Right atrium auricular region (tissue), 2 donors: ENCODE results near the gene RNF141. TPM values are rescaled to one million over a fixed set of nuclear protein-coding genes. Genes with fewer than 3 reads are reported as not detected.

Experiments
- DNase-seq: peaks from one replicate; pipeline ENCODE4 v3.0.0-alpha.2; 2019; ENCODE audit warnings: low spot score
- H3K27ac ChIP-seq, 2 donors: fragments of 200-600 bp; sonication (generic); 1 replicate in 1 of 2; 2 replicates in 1 of 2; pipeline ENCODE4 v1.5.1; 2016 to 2019
- H3K27me3 ChIP-seq, 2 donors: fragments of 200-600 bp; sonication (generic); one replicate each; pipeline versions ENCODE4 v1.5.1 to v1.6.0; 2017 to 2019
- H3K36me3 ChIP-seq: fragments of 200-600 bp; sonication (generic); one replicate; pipeline ENCODE4 v1.5.1; 2016
- H3K4me1 ChIP-seq, 2 donors: fragments of 200-600 bp; sonication (generic); one replicate each; pipeline versions ENCODE4 v1.5.1 to v1.6.0; 2017 to 2019
- H3K4me3 ChIP-seq, 2 donors: fragments of 200-600 bp; sonication (generic); 1 replicate in 1 of 2; 2 replicates in 1 of 2; pipeline ENCODE4 v1.5.1; 2017 to 2019; ENCODE audit warnings: mild to moderate bottlenecking in 1 of 2, moderate library complexity in 1 of 2
- H3K9me3 ChIP-seq, 2 donors: fragments of 200-600 bp; sonication (generic); one replicate each; pipeline ENCODE4 v1.5.1; 2019
- total RNA-seq, 2 donors: library from RNA; depleted of rRNA; stranded (reverse); fragments of >200 nt; gene quantifications; one replicate each; pipeline ENCODE4 v1.1.0, GENCODE V29; 2016
- TF ChIP-seq, protein P1 (sequence below), 2 donors: fragments of 200-600 bp; sonication (generic); IDR thresholded peaks; one replicate each; pipeline ENCODE4 v1.5.1; 2019; ENCODE audit warnings: antibody characterized with exemption in 2 of 2

Gene RNF141
- total RNA-seq, 2 donors from 2014 or later, result 22.9 to 29.8 TPM

DNA sequence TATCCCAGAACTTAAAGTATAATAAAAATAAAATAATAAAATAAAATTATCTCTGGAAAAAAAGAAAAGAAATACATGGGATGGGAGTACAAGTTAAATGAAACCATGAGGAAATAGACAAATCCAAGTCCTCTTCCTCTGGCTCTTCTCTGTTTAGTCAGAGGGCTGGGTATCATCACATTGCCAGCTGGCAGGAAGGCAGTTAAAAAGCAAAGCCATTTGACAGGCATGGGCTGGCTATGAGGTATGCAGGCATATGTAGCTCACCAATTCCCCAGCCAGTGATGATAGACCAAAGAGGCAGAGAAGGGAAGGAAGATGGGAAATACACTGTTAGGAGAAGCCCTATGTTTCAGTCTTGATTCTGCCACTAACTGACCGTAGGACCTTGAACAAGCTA lies 21.0 kb upstream of the RNF141 start:
- Histone ChIP-seq H3K4me1 (no peaks in the 10 kb centered on the region), H3K36me3 (no peaks in the 10 kb centered on the region), H3K4me3 (no peak overlapping the region), H3K27ac (no peak overlapping the region), H3K27me3 (no peaks in the 10 kb centered on the region), H3K9me3 (no peaks in the 10 kb centered on the region)
- TF ChIP-seq, protein P1, sequence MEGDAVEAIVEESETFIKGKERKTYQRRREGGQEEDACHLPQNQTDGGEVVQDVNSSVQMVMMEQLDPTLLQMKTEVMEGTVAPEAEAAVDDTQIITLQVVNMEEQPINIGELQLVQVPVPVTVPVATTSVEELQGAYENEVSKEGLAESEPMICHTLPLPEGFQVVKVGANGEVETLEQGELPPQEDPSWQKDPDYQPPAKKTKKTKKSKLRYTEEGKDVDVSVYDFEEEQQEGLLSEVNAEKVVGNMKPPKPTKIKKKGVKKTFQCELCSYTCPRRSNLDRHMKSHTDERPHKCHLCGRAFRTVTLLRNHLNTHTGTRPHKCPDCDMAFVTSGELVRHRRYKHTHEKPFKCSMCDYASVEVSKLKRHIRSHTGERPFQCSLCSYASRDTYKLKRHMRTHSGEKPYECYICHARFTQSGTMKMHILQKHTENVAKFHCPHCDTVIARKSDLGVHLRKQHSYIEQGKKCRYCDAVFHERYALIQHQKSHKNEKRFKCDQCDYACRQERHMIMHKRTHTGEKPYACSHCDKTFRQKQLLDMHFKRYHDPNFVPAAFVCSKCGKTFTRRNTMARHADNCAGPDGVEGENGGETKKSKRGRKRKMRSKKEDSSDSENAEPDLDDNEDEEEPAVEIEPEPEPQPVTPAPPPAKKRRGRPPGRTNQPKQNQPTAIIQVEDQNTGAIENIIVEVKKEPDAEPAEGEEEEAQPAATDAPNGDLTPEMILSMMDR (IDR thresholded peaks at IDR 0.05), result no peak
- no peak for DNase-seq

DNA sequence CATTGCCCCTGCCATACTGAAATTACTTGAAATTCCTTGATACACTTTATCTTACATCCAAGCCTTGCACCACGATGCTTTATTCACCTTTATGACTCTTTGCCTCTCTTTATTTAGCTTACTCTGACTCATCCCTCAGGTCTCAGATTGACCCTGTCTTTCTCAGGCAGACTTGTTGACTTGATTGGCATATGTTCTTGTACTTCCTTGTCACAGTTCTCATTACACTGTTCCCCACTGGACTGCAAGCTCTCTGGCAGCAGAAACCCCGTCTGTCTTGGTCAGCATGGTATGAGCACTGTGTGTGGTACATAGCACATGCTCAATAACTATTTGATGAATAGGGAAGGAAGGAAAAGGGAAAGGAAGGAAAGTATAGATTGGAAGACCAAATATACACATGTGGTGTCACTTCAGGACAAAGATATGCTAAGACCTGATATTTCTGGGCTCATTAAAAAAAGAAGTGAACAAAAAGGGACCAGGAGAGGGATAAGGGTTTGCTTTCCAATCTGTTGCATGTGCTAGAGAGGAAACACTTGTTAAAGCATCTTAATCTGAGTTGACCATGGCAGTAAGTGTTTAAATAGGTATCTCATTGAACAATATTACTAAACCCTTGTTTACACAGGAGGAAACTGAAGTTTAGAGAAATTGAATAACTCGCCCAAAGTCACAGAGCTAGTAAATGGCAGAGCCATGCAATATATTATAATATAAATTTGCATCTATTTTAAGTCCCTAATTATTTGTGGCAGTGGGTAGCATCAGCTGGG lies 20.2 kb upstream of the RNF141 start:
- DNase-seq, result no peak
- no peak overlapping the region for H3K4me3 ChIP-seq
- no peak overlapping the region for H3K27ac ChIP-seq
- no peaks in the 10 kb centered on the region for H3K36me3 ChIP-seq
- TF ChIP-seq, protein P1 (IDR thresholded peaks at IDR 0.05), result no peak
- no peaks in the 10 kb centered on the region for H3K9me3 ChIP-seq
- H3K27me3 ChIP-seq, result no peaks in the 10 kb centered on the region
- no peaks in the 10 kb centered on the region for H3K4me1 ChIP-seq

DNA sequence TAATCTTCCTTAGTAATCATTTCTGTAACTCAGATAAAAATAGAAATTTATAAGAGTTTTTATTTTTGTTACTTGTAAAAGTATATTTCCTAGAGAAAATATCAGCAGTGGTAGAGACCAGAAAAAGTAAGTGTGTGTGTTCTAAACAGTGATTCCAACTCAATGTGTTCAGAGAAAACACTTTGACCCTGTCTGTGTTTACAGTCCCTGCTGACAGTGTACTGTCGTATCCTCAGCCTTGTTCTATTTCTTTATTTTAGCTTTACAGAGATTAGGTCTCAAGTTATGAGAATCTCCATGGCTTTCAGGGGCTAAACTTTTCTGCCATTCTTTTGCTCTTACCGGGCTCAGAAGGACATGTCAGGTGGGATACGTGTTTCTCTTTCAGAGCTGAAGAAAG lies 17.3 kb upstream of the RNF141 start:
- Histone ChIP-seq H3K4me1 (no peaks in the 10 kb centered on the region), H3K27me3 (no peaks in the 10 kb centered on the region), H3K27ac (no peak overlapping the region), H3K36me3 (no peaks in the 10 kb centered on the region), H3K9me3 (no peaks in the 10 kb centered on the region), H3K4me3 (no peak overlapping the region)
- no peak for DNase-seq
- TF ChIP-seq, protein P1 (IDR thresholded peaks at IDR 0.05), result no peak

DNA sequence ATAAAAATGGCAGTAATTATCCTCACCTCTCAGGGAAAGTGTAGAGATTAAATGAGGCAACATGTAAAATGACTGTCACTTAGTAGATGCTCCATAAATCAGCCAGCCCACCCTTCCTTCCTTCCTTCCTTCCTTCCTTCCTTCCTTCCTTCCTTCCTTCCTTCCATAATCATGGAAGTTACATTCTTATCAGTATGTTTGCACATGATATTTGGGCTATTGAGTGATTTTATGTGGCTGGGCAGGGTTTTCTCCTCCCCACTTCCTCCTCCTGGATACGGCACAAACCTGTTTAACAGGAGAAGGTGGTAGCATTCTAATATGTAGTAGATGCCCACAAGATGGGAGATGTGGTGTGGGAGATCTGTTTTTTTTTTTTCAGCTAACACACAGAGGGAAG lies 15.6 kb upstream of the RNF141 start:
- Histone ChIP-seq H3K27ac (no peak overlapping the region), H3K4me3 (no peak overlapping the region), H3K36me3 (no peaks in the 10 kb centered on the region), H3K9me3 (no peaks in the 10 kb centered on the region), H3K27me3 (no peaks in the 10 kb centered on the region), H3K4me1 (no peaks in the 10 kb centered on the region)
- TF ChIP-seq, protein P1 (IDR thresholded peaks at IDR 0.05), result no peak
- DNase-seq, result no peak

DNA sequence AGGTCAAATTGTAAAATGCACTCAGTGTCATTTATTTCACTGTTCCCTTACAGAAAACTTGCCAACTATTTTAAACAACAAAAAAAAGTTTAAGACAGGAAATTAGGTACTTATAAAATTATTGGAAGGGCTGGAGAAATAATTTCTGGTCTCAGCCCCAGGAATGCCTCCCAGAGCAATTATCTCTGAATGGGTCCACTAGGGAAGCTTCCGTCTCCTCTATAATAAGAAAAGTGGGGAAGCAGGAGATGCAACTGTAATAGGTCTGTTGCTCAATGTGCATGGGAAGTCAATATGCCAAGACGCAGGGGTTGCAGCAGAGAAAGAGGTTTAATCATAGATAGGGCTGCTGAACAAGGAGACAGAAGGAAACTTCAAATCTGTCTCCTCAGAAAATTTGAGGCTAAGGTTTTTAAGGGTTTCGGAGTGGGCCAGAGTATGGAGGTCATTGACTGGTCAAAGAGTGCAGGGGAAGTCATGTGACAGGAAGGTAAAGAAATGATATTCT lies 10.9 kb upstream of the RNF141 start:
- TF ChIP-seq, protein P1 (IDR thresholded peaks at IDR 0.05), result no peak
- no peak for DNase-seq
- H3K9me3 ChIP-seq, result no peaks in the 10 kb centered on the region
- no peaks in the 10 kb centered on the region for H3K36me3 ChIP-seq
- H3K27ac ChIP-seq, result no peak overlapping the region
- no peaks in the 10 kb centered on the region for H3K27me3 ChIP-seq
- no peak overlapping the region for H3K4me3 ChIP-seq
- no peaks in the 10 kb centered on the region for H3K4me1 ChIP-seq

DNA sequence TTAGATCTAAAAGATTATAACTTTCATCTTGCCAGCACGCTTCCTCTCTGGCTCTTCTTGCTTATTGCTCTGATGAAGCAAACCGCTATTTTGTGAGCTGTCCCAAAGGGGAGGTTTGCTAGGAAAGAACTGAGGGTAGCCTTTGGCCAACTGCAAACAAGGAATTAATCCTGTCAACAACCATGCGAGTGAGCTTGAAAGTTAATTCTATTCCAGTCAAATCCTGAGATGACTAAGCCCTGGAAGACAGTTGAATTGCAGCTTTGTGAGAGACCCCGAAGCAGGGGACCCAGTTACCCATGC lies 10.3 kb upstream of the RNF141 start:
- Histone ChIP-seq H3K4me3 (no peak overlapping the region), H3K9me3 (no peaks in the 10 kb centered on the region), H3K36me3 (no peaks in the 10 kb centered on the region), H3K4me1 (no peaks in the 10 kb centered on the region), H3K27ac (no peak overlapping the region), H3K27me3 (no peaks in the 10 kb centered on the region)
- no peak for DNase-seq
- TF ChIP-seq, protein P1 (IDR thresholded peaks at IDR 0.05), result no peak
